Astrocyte (in vitro differentiated cells and primary cell): ENCODE measurements around the gene ST6GALNAC3. TPM values are rescaled to one million over a fixed set of nuclear protein-coding genes. Genes with fewer than 3 reads are reported as not detected.

Experiments
- DNase-seq: peaks from one replicate; pipeline ENCODE4 v3.0.0-alpha.2; 2010; ENCODE audit warnings: low read depth
- FAIRE-seq: peaks from 2 replicates; lab custom pipeline; 2011; peaks lifted over from hg19 to GRCh38; lab: Jason Lieb, UNC
- H2AFZ ChIP-seq: 2 replicates; pipeline ENCODE4 v1.6.0; 2012; ENCODE audit warnings: low read depth, low read length, inconsistent platforms
- H3K27ac ChIP-seq: 2 replicates; pipeline ENCODE4 v1.5.1; 2011; ENCODE audit warnings: low read depth, low read length, inconsistent platforms
- H3K27me3 ChIP-seq: 2 replicates; pipeline ENCODE4 v1.6.0; 2011; ENCODE audit warnings: low read length, inconsistent platforms; ENCODE audit not compliant: insufficient read depth
- H3K36me3 ChIP-seq: 2 replicates; pipeline ENCODE4 v1.5.1; 2011; ENCODE audit warnings: low read length, inconsistent platforms; ENCODE audit not compliant: insufficient read depth
- H3K4me1 ChIP-seq: 2 replicates; pipeline ENCODE4 v1.5.1; 2011; ENCODE audit warnings: low read length, inconsistent platforms; ENCODE audit not compliant: insufficient read depth
- H3K4me2 ChIP-seq: 2 replicates; pipeline ENCODE4 v1.6.0; 2012; ENCODE audit warnings: low read length, inconsistent platforms
- H3K4me3 ChIP-seq: 2 replicates; pipeline ENCODE4 v1.5.1; 2011; ENCODE audit warnings: low read depth, mild to moderate bottlenecking, low read length, inconsistent platforms; ENCODE audit not compliant: insufficient read depth
- H3K79me2 ChIP-seq: 2 replicates; pipeline ENCODE4 v1.6.0; 2012; ENCODE audit warnings: mild to moderate bottlenecking, low read length, inconsistent platforms; ENCODE audit not compliant: insufficient read depth
- H3K9ac ChIP-seq: 2 replicates; pipeline ENCODE4 v1.6.0; 2012; ENCODE audit warnings: mild to moderate bottlenecking, low read length, inconsistent platforms
- H3K9me3 ChIP-seq: 2 replicates; pipeline ENCODE4 v1.5.1; 2012; ENCODE audit warnings: low read depth, mild to moderate bottlenecking, low read length, inconsistent platforms; ENCODE audit not compliant: insufficient read depth
- H4K20me1 ChIP-seq: 2 replicates; pipeline ENCODE4 v1.6.0; 2012; ENCODE audit warnings: low read length, inconsistent platforms; ENCODE audit not compliant: insufficient read depth
- H3K27ac Mint-ChIP-seq: one replicate; pipeline ENCODE4 v1.8.0; 2021; ENCODE audit warnings: mild to moderate bottlenecking, mixed read lengths; ENCODE audit not compliant: unreplicated experiment
- H3K27me3 Mint-ChIP-seq: one replicate; pipeline ENCODE4 v1.8.0; 2021; ENCODE audit warnings: low read depth, mixed read lengths; ENCODE audit not compliant: unreplicated experiment
- H3K36me3 Mint-ChIP-seq: one replicate; pipeline ENCODE4 v1.8.0; 2021; ENCODE audit warnings: low read depth, mixed read lengths; ENCODE audit not compliant: unreplicated experiment
- H3K4me1 Mint-ChIP-seq: one replicate; pipeline ENCODE4 v1.8.0; 2021; ENCODE audit warnings: low read depth, mixed read lengths; ENCODE audit not compliant: unreplicated experiment
- H3K4me3 Mint-ChIP-seq: one replicate; pipeline ENCODE4 v1.8.0; 2021; ENCODE audit warnings: mild to moderate bottlenecking, moderate library complexity, mixed read lengths; ENCODE audit not compliant: unreplicated experiment
- H3K9me3 Mint-ChIP-seq: one replicate; pipeline ENCODE4 v1.8.0; 2021; ENCODE audit warnings: mild to moderate bottlenecking, mixed read lengths; ENCODE audit not compliant: unreplicated experiment
- EZH2 ChIP-seq: IDR thresholded peaks from 2 replicates; pipeline ENCODE4 v1.6.1; 2012; ENCODE audit warnings: mild to moderate bottlenecking, low read length, inconsistent platforms; ENCODE audit not compliant: insufficient read depth
- total RNA-seq: library from RNA; stranded (reverse); gene quantifications from 2 replicates; pipeline ENCODE4 v1.2.1, GENCODE V29; 2021
- TF ChIP-seq, protein P1 (sequence below): IDR thresholded peaks from 2 replicates; pipeline ENCODE4 v1.5.1; 2011; ENCODE audit warnings: low read depth, mild to moderate bottlenecking, inconsistent platforms, low read length, moderate library complexity; ENCODE audit not compliant: insufficient read depth

The ST6GALNAC3 gene
- total RNA-seq, 1 donor from 2014 or later, result 3.2 TPM

DNA sequence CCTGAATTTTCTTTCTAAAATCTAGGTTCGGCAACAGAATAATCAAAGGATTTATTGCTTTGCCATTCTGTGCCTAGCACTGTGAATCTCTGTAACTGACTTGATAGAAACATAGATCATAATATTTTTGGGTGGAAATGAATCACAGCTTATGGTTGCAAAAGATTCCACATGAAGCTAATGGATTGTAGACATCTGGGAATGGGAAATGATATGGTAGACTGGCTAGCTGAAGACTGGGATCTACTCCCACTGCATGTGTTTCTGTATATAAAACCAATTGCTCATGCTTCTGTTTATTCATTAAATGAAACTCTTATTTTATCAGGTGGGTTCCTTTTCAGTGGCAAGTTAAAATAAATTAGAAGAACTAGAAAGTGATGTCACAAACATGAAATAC is 395.6 kb downstream of the ST6GALNAC3 start:
- H3K9me3 Mint-ChIP-seq, result peaks cover 3% of the 10 kb centered on the region

DNA sequence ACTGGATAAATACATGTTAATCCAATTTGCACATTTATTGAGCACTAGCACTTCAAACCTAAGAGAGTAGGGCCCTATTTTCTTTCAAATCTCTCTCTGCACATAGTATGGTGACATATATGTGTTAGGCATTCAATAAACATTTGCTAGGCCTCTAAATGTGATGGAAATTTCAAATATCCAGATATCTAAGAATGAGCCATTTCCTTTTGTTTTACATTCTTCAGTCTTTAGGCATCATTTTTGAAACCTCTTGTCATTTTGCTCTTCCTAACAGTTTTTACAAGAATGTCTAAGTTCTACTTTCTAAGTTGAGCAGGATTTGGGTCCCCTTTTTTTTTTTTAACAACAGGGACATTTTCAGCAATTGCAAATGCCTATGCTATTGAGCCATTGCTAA is 397.0 kb downstream of the ST6GALNAC3 start:
- H3K36me3 ChIP-seq, result no peaks in the 10 kb centered on the region
- H3K79me2 ChIP-seq, result no peaks in the 10 kb centered on the region

More for the DNA sequence above, 395.6 kb downstream of the ST6GALNAC3 start:
- no peaks in the 10 kb centered on the region for H3K36me3 ChIP-seq
- Mint-ChIP-seq H3K36me3 (no peaks in the 10 kb centered on the region), H3K27ac (no peak overlapping the region), H3K4me1 (no peaks in the 10 kb centered on the region), H3K4me3 (no peak overlapping the region), H3K27me3 (no peaks in the 10 kb centered on the region)
- no peak overlapping the region for H3K4me2 ChIP-seq
- FAIRE-seq (no peak), DNase-seq (no peak)
- H3K4me1 ChIP-seq, result no peaks in the 10 kb centered on the region
- no peak overlapping the region for H2AFZ ChIP-seq
- H4K20me1 ChIP-seq, result no peaks in the 10 kb centered on the region
- no peak overlapping the region for H3K4me3 ChIP-seq
- H3K9me3 ChIP-seq, result no peaks in the 10 kb centered on the region
- no peak overlapping the region for H3K9ac ChIP-seq
- no peaks in the 10 kb centered on the region for H3K27me3 ChIP-seq
- no peak overlapping the region for H3K27ac ChIP-seq
- TF ChIP-seq EZH2, result no peak
- TF ChIP-seq, protein P1, sequence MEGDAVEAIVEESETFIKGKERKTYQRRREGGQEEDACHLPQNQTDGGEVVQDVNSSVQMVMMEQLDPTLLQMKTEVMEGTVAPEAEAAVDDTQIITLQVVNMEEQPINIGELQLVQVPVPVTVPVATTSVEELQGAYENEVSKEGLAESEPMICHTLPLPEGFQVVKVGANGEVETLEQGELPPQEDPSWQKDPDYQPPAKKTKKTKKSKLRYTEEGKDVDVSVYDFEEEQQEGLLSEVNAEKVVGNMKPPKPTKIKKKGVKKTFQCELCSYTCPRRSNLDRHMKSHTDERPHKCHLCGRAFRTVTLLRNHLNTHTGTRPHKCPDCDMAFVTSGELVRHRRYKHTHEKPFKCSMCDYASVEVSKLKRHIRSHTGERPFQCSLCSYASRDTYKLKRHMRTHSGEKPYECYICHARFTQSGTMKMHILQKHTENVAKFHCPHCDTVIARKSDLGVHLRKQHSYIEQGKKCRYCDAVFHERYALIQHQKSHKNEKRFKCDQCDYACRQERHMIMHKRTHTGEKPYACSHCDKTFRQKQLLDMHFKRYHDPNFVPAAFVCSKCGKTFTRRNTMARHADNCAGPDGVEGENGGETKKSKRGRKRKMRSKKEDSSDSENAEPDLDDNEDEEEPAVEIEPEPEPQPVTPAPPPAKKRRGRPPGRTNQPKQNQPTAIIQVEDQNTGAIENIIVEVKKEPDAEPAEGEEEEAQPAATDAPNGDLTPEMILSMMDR, result no peak
- H3K79me2 ChIP-seq, result no peaks in the 10 kb centered on the region

DNA sequence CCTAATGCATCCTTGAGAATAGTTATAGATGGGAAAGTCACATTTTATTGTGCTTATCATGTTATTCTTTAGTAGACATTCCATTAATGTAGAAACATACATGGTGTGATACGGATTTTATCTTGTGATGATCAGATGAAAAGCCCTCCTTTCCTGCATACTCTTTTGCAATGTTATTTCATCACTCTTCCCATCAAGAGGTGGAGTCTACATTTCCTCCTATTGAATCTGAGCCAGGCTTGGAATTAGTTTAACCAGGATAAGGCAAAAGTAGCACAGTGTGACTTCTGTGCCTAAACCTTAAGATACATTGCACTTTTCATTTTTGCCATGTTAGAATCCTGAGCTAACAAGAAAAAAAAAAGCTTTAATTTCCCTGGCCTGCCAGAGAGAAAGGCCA is 399.0 kb downstream of the ST6GALNAC3 start:
- Mint-ChIP-seq H3K4me3 (no peak overlapping the region), H3K27me3 (no peaks in the 10 kb centered on the region), H3K4me1 (no peaks in the 10 kb centered on the region), H3K9me3 (peaks cover 3% of the 10 kb centered on the region), H3K27ac (no peak overlapping the region), H3K36me3 (no peaks in the 10 kb centered on the region)
- Histone ChIP-seq H3K9ac (no peak overlapping the region), H3K4me1 (no peaks in the 10 kb centered on the region), H2AFZ (no peak overlapping the region), H3K9me3 (no peaks in the 10 kb centered on the region), H3K27ac (no peak overlapping the region), H3K27me3 (no peaks in the 10 kb centered on the region), H3K36me3 (no peaks in the 10 kb centered on the region), H3K4me3 (no peak overlapping the region), H3K79me2 (no peaks in the 10 kb centered on the region), H3K4me2 (no peak overlapping the region), H4K20me1 (no peaks in the 10 kb centered on the region)
- DNase-seq (no peak), FAIRE-seq (no peak)
- TF ChIP-seq, protein P1, result no peak
- no peak for TF ChIP-seq EZH2

More for the DNA sequence above, 397.0 kb downstream of the ST6GALNAC3 start:
- Mint-ChIP-seq H3K9me3 (peaks cover 3% of the 10 kb centered on the region), H3K4me3 (no peak overlapping the region), H3K4me1 (no peaks in the 10 kb centered on the region), H3K27ac (no peak overlapping the region), H3K27me3 (no peaks in the 10 kb centered on the region), H3K36me3 (no peaks in the 10 kb centered on the region)
- FAIRE-seq (peak; percentile 5), DNase-seq (no peak)
- no peak for TF ChIP-seq EZH2
- TF ChIP-seq, protein P1, result no peak
- Histone ChIP-seq H4K20me1 (no peaks in the 10 kb centered on the region), H3K4me3 (no peak overlapping the region), H3K27me3 (no peaks in the 10 kb centered on the region), H3K27ac (no peak overlapping the region), H3K9me3 (no peaks in the 10 kb centered on the region), H3K9ac (no peak overlapping the region), H3K4me2 (no peak overlapping the region), H2AFZ (no peak overlapping the region), H3K4me1 (no peaks in the 10 kb centered on the region)
